ENCODE data around the gene SF3B4.

The SF3B4 gene

DNA sequence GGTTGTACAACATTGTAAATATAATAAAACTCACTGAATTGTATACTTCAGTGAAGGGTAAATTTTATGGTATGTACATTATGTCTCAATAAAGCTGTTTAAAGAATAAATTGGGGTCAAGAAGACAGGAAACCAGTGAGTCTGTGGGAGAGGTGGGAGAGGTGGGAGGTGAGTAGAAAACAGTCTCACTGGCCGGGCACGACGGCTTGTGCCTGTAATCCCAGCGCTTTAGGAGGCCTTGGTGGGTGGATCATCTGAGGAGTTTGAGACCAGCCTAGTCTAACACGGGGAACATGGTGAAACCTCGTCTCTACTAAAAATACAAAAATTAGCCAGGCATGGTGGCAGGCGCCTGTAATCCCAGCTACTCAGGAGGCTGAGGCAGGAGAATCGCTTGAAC lies 4.9 kb upstream of the SF3B4 start:
- Histone ChIP-seq H3K79me2 (ENCODE audit: insufficient read depth, low read length) (peaks cover 1% of the 10 kb centered on the region), H3K27ac (ENCODE audit: low read length) (no peak overlapping the region), H3K4me1 (ENCODE audit: insufficient read depth, low read length) (peaks cover 13% of the 10 kb centered on the region), H2AFZ (ENCODE audit: low read depth, low read length) (no peak overlapping the region), H3K4me2 (ENCODE audit: insufficient read depth, low read length) (no peak overlapping the region), H3K36me3 (ENCODE audit: insufficient read depth, low read length) (no peaks in the 10 kb centered on the region), H4K20me1 (ENCODE audit: insufficient read depth, low read length) (no peaks in the 10 kb centered on the region), H3K9me3 (ENCODE audit: insufficient read depth, low read length, severe bottlenecking) (no peaks in the 10 kb centered on the region), H3K9ac (ENCODE audit: low read depth, low read length) (no peak overlapping the region), H3K4me3 (ENCODE audit: low read depth in 1 of 2, low read length in 2 of 2) (no peak overlapping the region), H3K27me3 (ENCODE audit: insufficient read depth, low read length, poor library complexity) (no peaks in the 10 kb centered on the region)
- ATAC-seq (ENCODE audit: insufficient read depth, low read depth) (no peak), DNase-seq (no peak)
- TF ChIP-seq CTCF (IDR thresholded peaks at IDR 0.05; ENCODE audit: borderline replicate concordance, extremely low read depth, low read length, poor library complexity, severe bottlenecking) (no peak), EZH2 (IDR thresholded peaks at IDR 0.05; ENCODE audit: borderline replicate concordance, low read depth, low read length, severe bottlenecking) (no peak)

GRCh38 chr1:149931212-149931790 lies 3.7 kb upstream of the SF3B4 start:
- Histone ChIP-seq H4K20me1 (ENCODE audit: insufficient read depth, low read length) (peaks cover 9% of the 10 kb centered on the region), H3K27ac (ENCODE audit: low read length) (no peak overlapping the region), H3K9me3 (ENCODE audit: insufficient read depth, low read length, severe bottlenecking) (no peaks in the 10 kb centered on the region), H3K79me2 (ENCODE audit: insufficient read depth, low read length) (peaks cover 13% of the 10 kb centered on the region), H3K4me1 (ENCODE audit: insufficient read depth, low read length) (peaks cover 19% of the 10 kb centered on the region), H2AFZ (ENCODE audit: low read depth, low read length) (no peak overlapping the region), H3K27me3 (ENCODE audit: insufficient read depth, low read length, poor library complexity) (no peaks in the 10 kb centered on the region), H3K4me3 (ENCODE audit: low read depth in 1 of 2, low read length in 2 of 2) (no peak overlapping the region), H3K36me3 (ENCODE audit: insufficient read depth, low read length) (peaks cover 9% of the 10 kb centered on the region), H3K4me2 (ENCODE audit: insufficient read depth, low read length) (no peak overlapping the region), H3K9ac (ENCODE audit: low read depth, low read length) (no peak overlapping the region)
- ATAC-seq (ENCODE audit: insufficient read depth, low read depth) (no peak), DNase-seq (no peak)
- TF ChIP-seq CTCF (IDR thresholded peaks at IDR 0.05; ENCODE audit: borderline replicate concordance, extremely low read depth, low read length, poor library complexity, severe bottlenecking) (no peak), EZH2 (IDR thresholded peaks at IDR 0.05; ENCODE audit: borderline replicate concordance, low read depth, low read length, severe bottlenecking) (no peak)

DNA sequence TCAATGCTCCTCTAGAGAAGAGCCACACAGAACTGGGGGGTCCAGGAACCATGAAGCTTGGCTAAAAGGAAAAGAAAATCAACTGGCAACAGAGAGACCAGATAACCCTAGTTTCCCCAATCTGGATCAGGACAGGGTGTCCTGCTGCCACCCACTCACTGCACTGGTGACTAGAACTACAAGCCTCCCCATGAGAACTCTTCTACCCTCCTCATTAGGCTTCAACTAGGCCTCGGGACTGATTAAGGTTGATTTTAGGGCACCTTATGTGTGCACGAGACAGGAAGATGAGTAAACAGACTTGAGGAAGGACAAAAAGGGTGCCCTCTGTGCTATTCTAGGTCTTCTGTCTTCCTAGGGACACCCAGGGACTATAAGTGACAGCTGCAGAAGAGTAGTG lies 2.3 kb upstream of the SF3B4 start:
- Histone ChIP-seq H4K20me1 (ENCODE audit: insufficient read depth, low read length) (peaks cover 22% of the 10 kb centered on the region), H3K79me2 (ENCODE audit: insufficient read depth, low read length) (peaks cover 27% of the 10 kb centered on the region), H3K4me3 (ENCODE audit: low read depth in 1 of 2, low read length in 2 of 2) (no peak overlapping the region), H3K27me3 (ENCODE audit: insufficient read depth, low read length, poor library complexity) (no peaks in the 10 kb centered on the region), H3K27ac (ENCODE audit: low read length) (no peak overlapping the region), H3K4me2 (ENCODE audit: insufficient read depth, low read length) (no peak overlapping the region), H3K36me3 (ENCODE audit: insufficient read depth, low read length) (peaks cover 24% of the 10 kb centered on the region), H3K9me3 (ENCODE audit: insufficient read depth, low read length, severe bottlenecking) (no peaks in the 10 kb centered on the region), H2AFZ (ENCODE audit: low read depth, low read length) (peak overlapping the region; percentile 4), H3K4me1 (ENCODE audit: insufficient read depth, low read length) (peaks cover 33% of the 10 kb centered on the region), H3K9ac (ENCODE audit: low read depth, low read length) (no peak overlapping the region)
- TF ChIP-seq CTCF (IDR thresholded peaks at IDR 0.05; ENCODE audit: borderline replicate concordance, extremely low read depth, low read length, poor library complexity, severe bottlenecking), result no peak
- no peak for TF ChIP-seq EZH2 (IDR thresholded peaks at IDR 0.05; ENCODE audit: borderline replicate concordance, low read depth, low read length, severe bottlenecking)
- DNase-seq (no peak), ATAC-seq (ENCODE audit: insufficient read depth, low read depth) (no peak)

GRCh38 chr1:149928401-149928724 lies 760 bp upstream of the SF3B4 start:
- Histone ChIP-seq H3K79me2 (ENCODE audit: insufficient read depth, low read length) (peaks cover 33% of the 10 kb centered on the region), H3K4me2 (ENCODE audit: insufficient read depth, low read length) (peak overlapping the region; percentile 78), H3K27ac (ENCODE audit: low read length) (peak overlapping the region; percentile 96), H2AFZ (ENCODE audit: low read depth, low read length) (peak overlapping the region; percentile 76), H3K36me3 (ENCODE audit: insufficient read depth, low read length) (peaks cover 39% of the 10 kb centered on the region), H4K20me1 (ENCODE audit: insufficient read depth, low read length) (peaks cover 26% of the 10 kb centered on the region), H3K4me3 (ENCODE audit: low read depth in 1 of 2, low read length in 2 of 2) (peak overlapping the region; percentile 94 to 95), H3K27me3 (ENCODE audit: insufficient read depth, low read length, poor library complexity) (no peaks in the 10 kb centered on the region), H3K9ac (ENCODE audit: low read depth, low read length) (peak overlapping the region; percentile 91), H3K4me1 (ENCODE audit: insufficient read depth, low read length) (peaks cover 37% of the 10 kb centered on the region), H3K9me3 (ENCODE audit: insufficient read depth, low read length, severe bottlenecking) (no peaks in the 10 kb centered on the region)
- DNase-seq, result no peak
- ATAC-seq (ENCODE audit: insufficient read depth, low read depth), result no peak
- TF ChIP-seq CTCF (IDR thresholded peaks at IDR 0.05; ENCODE audit: borderline replicate concordance, extremely low read depth, low read length, poor library complexity, severe bottlenecking) (peak; percentile 19), EZH2 (IDR thresholded peaks at IDR 0.05; ENCODE audit: borderline replicate concordance, low read depth, low read length, severe bottlenecking) (no peak)

Data from DND-41 (cell line).